ENCODE results near the gene FTO. TPM values are rescaled to one million over a fixed set of nuclear protein-coding genes. Genes with fewer than 3 reads are reported as not detected.

The FTO gene
- total and polyA plus RNA-seq, 5 donors from 2014 or later: 58.6 to 97.6 (median 93.4) TPM

DNA sequence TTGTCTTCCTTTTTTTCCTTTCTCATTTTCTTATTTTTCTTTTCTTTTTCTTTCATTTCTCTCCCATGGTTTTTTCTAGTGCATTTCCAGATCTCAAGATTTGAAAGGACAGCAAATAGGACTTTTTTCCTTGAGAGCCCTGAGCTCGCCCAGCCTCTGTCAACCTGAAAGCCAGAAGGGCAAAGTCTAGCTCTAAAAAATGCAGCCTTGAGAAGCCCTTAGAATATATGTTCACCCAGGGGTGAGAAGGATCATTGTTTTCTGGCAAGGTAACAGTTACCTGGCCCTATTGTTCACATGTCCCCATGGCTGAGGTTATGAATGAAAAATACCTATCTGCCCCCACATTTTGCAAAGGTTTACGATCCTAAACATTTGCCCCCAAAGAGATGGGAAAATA lies 364.3 kb downstream of the FTO start:
- Mint-ChIP-seq H3K4me3 (no peak overlapping the region), H3K27me3 (no peaks in the 10 kb centered on the region), H3K36me3 (peaks cover 14% of the 10 kb centered on the region), H3K9me3 (no peaks in the 10 kb centered on the region), H3K4me1 (peaks cover 0 to 3% (median 0%) of the 10 kb centered on the region in 4 donors), H3K27ac (no peak overlapping the region)
- no peaks in the 10 kb centered on the region for H3K27me3 ChIP-seq (ENCODE audit: control insufficient read depth, insufficient read depth, low read length)
- H3K9me3 ChIP-seq (ENCODE audit: control insufficient read depth in 2 of 2, low read length in 2 of 2): no peaks in the 10 kb centered on the region
- no peak overlapping the region for H3K27ac ChIP-seq (ENCODE audit: insufficient read depth, low read length, poor library complexity, severe bottlenecking)
- no peak for DNase-seq
- ATAC-seq (ENCODE audit: low read depth in 2 of 2): no peak
- no peaks in the 10 kb centered on the region for H3K36me3 ChIP-seq (ENCODE audit: control insufficient read depth, insufficient read depth, low read length)
- H3K4me1 ChIP-seq (ENCODE audit: control insufficient read depth, insufficient read depth, low read length, poor library complexity, severe bottlenecking): no peaks in the 10 kb centered on the region
- no peak overlapping the region for H3K4me3 ChIP-seq (ENCODE audit: low read depth, low read length)

DNA sequence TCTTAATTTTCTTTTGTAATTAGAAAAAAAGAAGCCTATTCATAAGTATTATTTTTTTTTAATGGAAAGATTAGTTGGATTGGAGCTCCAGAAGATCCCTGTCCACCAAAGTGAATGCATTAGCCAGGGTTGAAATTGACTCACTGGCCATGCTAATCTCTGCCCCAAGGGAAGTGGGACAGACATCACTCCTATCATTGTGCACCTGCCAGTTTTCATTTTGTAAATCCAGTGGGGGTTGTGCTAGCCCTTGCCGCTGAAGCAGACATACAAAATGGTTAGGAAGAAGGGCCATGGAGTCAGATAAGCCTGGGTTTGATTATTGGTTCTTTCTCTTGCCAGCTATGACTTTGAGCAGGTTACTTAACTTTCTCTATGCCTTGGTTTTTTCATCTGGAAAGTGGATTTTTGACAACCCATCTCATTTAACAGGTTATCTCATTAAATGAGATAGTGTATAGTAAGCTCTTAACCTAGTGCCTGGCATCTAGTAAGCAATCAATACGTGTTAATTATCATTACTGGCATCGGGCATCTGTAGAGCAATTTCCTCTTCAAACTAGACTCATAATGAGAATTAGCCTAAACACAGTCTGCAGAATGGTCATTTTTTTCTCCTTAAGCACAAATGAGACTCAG lies 365.8 kb downstream of the FTO start:
- no peak overlapping the region for H3K4me3 Mint-ChIP-seq
- no peaks in the 10 kb centered on the region for H3K4me1 ChIP-seq (ENCODE audit: control insufficient read depth, insufficient read depth, low read length, poor library complexity, severe bottlenecking)
- H3K4me1 Mint-ChIP-seq: peaks cover 0 to 3% (median 0%) of the 10 kb centered on the region in 4 donors
- ATAC-seq (ENCODE audit: low read depth in 2 of 2): no peak
- no peaks in the 10 kb centered on the region for H3K27me3 Mint-ChIP-seq
- no peak overlapping the region for H3K27ac ChIP-seq (ENCODE audit: insufficient read depth, low read length, poor library complexity, severe bottlenecking)
- H3K36me3 Mint-ChIP-seq: peaks cover 14% of the 10 kb centered on the region
- no peaks in the 10 kb centered on the region for H3K9me3 ChIP-seq (ENCODE audit: control insufficient read depth in 2 of 2, low read length in 2 of 2)
- H3K27ac Mint-ChIP-seq: no peak overlapping the region
- H3K4me3 ChIP-seq (ENCODE audit: low read depth, low read length): no peak overlapping the region
- H3K36me3 ChIP-seq (ENCODE audit: control insufficient read depth, insufficient read depth, low read length): no peaks in the 10 kb centered on the region
- DNase-seq: no peak
- peaks cover 0 to 2% (median 0%) of the 10 kb centered on the region in 7 donors for H3K9me3 Mint-ChIP-seq
- no peaks in the 10 kb centered on the region for H3K27me3 ChIP-seq (ENCODE audit: control insufficient read depth, insufficient read depth, low read length)

DNA sequence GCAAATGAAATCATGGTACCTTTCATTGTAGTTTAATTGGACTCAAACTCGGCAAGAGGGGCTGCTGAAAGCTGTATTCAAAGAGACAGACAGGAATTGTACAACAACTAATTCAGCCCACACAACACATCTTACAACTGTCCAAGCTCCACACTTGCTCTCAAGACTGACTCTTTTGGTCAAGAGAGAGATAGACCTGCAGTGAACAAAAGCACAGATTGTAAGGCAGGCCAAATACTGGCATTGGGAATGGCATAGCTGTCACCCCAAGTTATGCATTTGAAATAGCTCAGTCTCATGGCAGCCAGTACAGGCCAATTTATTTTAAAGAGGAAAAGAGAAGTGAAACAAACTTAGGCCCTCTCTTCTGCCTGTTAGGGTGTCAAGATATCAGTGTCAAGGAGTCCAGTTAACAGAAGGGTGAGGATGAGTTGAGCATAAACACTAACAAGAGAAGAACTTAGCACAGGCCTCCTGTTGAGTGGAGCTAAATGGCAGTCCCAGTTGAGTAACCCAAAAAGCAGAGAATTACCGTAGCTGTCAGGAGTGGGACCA lies 366.9 kb downstream of the FTO start:
- peaks cover 0 to 2% (median 0%) of the 10 kb centered on the region in 7 donors for H3K9me3 Mint-ChIP-seq

DNA sequence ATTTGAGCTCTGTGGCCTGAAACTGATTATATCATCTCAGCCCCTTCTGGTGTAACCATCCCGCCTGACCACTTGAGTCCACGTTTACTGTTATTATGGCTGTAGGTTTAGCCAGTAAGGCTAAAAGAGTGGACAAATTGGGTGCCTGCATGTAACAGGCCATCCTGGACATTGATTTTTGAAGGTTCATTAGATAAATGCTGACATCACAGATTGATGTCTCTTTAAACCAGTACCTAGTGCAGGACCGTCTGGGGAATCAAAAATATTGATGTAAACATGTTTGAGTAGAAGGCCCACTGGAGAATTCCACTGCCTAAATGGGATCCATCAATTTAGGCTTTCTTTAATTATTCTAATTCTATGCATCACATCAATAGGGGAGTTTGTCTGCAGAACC lies 367.6 kb downstream of the FTO start:
- peaks cover 0 to 3% (median 0%) of the 10 kb centered on the region in 4 donors for H3K4me1 Mint-ChIP-seq
- H3K27me3 Mint-ChIP-seq: no peaks in the 10 kb centered on the region
- Histone ChIP-seq H3K9me3 (ENCODE audit: control insufficient read depth in 2 of 2, low read length in 2 of 2) (no peaks in the 10 kb centered on the region), H3K4me1 (ENCODE audit: control insufficient read depth, insufficient read depth, low read length, poor library complexity, severe bottlenecking) (no peaks in the 10 kb centered on the region), H3K27ac (ENCODE audit: insufficient read depth, low read length, poor library complexity, severe bottlenecking) (no peak overlapping the region), H3K27me3 (ENCODE audit: control insufficient read depth, insufficient read depth, low read length) (no peaks in the 10 kb centered on the region), H3K36me3 (ENCODE audit: control insufficient read depth, insufficient read depth, low read length) (no peaks in the 10 kb centered on the region), H3K4me3 (ENCODE audit: low read depth, low read length) (no peak overlapping the region)
- ATAC-seq (ENCODE audit: low read depth in 2 of 2) (no peak), DNase-seq (no peak)
- H3K9me3 Mint-ChIP-seq: peaks cover 0 to 2% (median 0%) of the 10 kb centered on the region in 7 donors
- no peak overlapping the region for H3K4me3 Mint-ChIP-seq
- H3K36me3 Mint-ChIP-seq: peaks cover 6% of the 10 kb centered on the region
- H3K27ac Mint-ChIP-seq: no peak overlapping the region

More for the DNA sequence above, 366.9 kb downstream of the FTO start:
- Mint-ChIP-seq H3K36me3 (peaks cover 9% of the 10 kb centered on the region), H3K27ac (no peak overlapping the region), H3K4me1 (peaks cover 0 to 3% (median 0%) of the 10 kb centered on the region in 4 donors), H3K4me3 (no peak overlapping the region), H3K27me3 (no peaks in the 10 kb centered on the region)
- no peaks in the 10 kb centered on the region for H3K36me3 ChIP-seq (ENCODE audit: control insufficient read depth, insufficient read depth, low read length)
- no peak overlapping the region for H3K27ac ChIP-seq (ENCODE audit: insufficient read depth, low read length, poor library complexity, severe bottlenecking)
- H3K9me3 ChIP-seq (ENCODE audit: control insufficient read depth in 2 of 2, low read length in 2 of 2): no peaks in the 10 kb centered on the region
- ATAC-seq (ENCODE audit: low read depth in 2 of 2) (no peak), DNase-seq (no peak)
- H3K27me3 ChIP-seq (ENCODE audit: control insufficient read depth, insufficient read depth, low read length): no peaks in the 10 kb centered on the region
- no peaks in the 10 kb centered on the region for H3K4me1 ChIP-seq (ENCODE audit: control insufficient read depth, insufficient read depth, low read length, poor library complexity, severe bottlenecking)
- no peak overlapping the region for H3K4me3 ChIP-seq (ENCODE audit: low read depth, low read length)

DNA sequence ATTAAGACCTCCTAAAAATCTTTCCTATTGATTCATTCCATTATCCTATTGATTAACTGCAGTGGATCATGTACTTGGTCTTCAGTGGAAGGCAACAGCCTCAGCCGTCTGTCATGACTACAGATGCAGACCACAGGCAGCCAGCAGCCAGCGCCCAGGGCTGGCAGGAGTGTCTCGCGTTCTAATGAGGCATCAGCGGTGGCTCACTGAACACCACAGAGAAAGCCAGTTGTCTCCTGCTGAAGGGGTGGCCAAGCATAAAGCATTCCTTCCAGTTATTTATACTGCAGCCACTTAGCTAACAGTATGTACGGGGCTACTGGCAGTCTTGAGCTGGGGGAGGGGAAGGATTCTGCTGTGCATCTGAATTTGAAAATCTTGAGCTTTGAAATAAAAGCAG lies 368.3 kb downstream of the FTO start:
- H3K27ac ChIP-seq (ENCODE audit: insufficient read depth, low read length, poor library complexity, severe bottlenecking): no peak overlapping the region
- H3K4me1 ChIP-seq (ENCODE audit: control insufficient read depth, insufficient read depth, low read length, poor library complexity, severe bottlenecking): no peaks in the 10 kb centered on the region
- Mint-ChIP-seq H3K36me3 (peaks cover 6% of the 10 kb centered on the region), H3K4me1 (peaks cover 0 to 3% (median 0%) of the 10 kb centered on the region in 4 donors), H3K27ac (no peak overlapping the region), H3K4me3 (no peak overlapping the region), H3K27me3 (no peaks in the 10 kb centered on the region), H3K9me3 (peaks cover 0 to 2% (median 0%) of the 10 kb centered on the region in 7 donors)
- no peaks in the 10 kb centered on the region for H3K9me3 ChIP-seq (ENCODE audit: control insufficient read depth in 2 of 2, low read length in 2 of 2)
- no peaks in the 10 kb centered on the region for H3K27me3 ChIP-seq (ENCODE audit: control insufficient read depth, insufficient read depth, low read length)
- DNase-seq (no peak), ATAC-seq (ENCODE audit: low read depth in 2 of 2) (no peak)
- H3K36me3 ChIP-seq (ENCODE audit: control insufficient read depth, insufficient read depth, low read length): no peaks in the 10 kb centered on the region
- no peak overlapping the region for H3K4me3 ChIP-seq (ENCODE audit: low read depth, low read length)

GRCh38 chr16:54073356-54073755 lies 369.4 kb downstream of the FTO start:
- H3K27ac ChIP-seq (ENCODE audit: insufficient read depth, low read length, poor library complexity, severe bottlenecking): no peak overlapping the region
- Mint-ChIP-seq H3K4me3 (no peak overlapping the region), H3K27ac (no peak overlapping the region), H3K4me1 (peaks cover 0 to 3% (median 0%) of the 10 kb centered on the region in 4 donors), H3K36me3 (peaks cover 6% of the 10 kb centered on the region), H3K9me3 (peaks cover 0 to 2% (median 0%) of the 10 kb centered on the region in 7 donors), H3K27me3 (no peaks in the 10 kb centered on the region)
- no peaks in the 10 kb centered on the region for H3K4me1 ChIP-seq (ENCODE audit: control insufficient read depth, insufficient read depth, low read length, poor library complexity, severe bottlenecking)
- no peak overlapping the region for H3K4me3 ChIP-seq (ENCODE audit: low read depth, low read length)
- no peaks in the 10 kb centered on the region for H3K36me3 ChIP-seq (ENCODE audit: control insufficient read depth, insufficient read depth, low read length)
- no peak for DNase-seq
- H3K9me3 ChIP-seq (ENCODE audit: control insufficient read depth in 2 of 2, low read length in 2 of 2): no peaks in the 10 kb centered on the region
- no peaks in the 10 kb centered on the region for H3K27me3 ChIP-seq (ENCODE audit: control insufficient read depth, insufficient read depth, low read length)
- no peak for ATAC-seq (ENCODE audit: low read depth in 2 of 2)

- DNase-seq: no peak
- H3K4me1 ChIP-seq (ENCODE audit: control insufficient read depth, insufficient read depth, low read length, poor library complexity, severe bottlenecking): no peaks in the 10 kb centered on the region
- H3K27ac Mint-ChIP-seq: no peak overlapping the region
- H3K27ac ChIP-seq (ENCODE audit: insufficient read depth, low read length, poor library complexity, severe bottlenecking): no peak overlapping the region
- ATAC-seq (ENCODE audit: low read depth in 2 of 2): no peak
- H3K36me3 ChIP-seq (ENCODE audit: control insufficient read depth, insufficient read depth, low read length): no peaks in the 10 kb centered on the region
- no peaks in the 10 kb centered on the region for H3K27me3 ChIP-seq (ENCODE audit: control insufficient read depth, insufficient read depth, low read length)
- peaks cover 0 to 2% (median 0%) of the 10 kb centered on the region in 7 donors for H3K9me3 Mint-ChIP-seq
- H3K4me1 Mint-ChIP-seq: peaks cover 0 to 3% (median 0%) of the 10 kb centered on the region in 4 donors
- H3K9me3 ChIP-seq (ENCODE audit: control insufficient read depth in 2 of 2, low read length in 2 of 2): no peaks in the 10 kb centered on the region
- H3K4me3 Mint-ChIP-seq: no peak overlapping the region
- H3K4me3 ChIP-seq (ENCODE audit: low read depth, low read length): no peak overlapping the region
- peaks cover 11% of the 10 kb centered on the region for H3K36me3 Mint-ChIP-seq
- H3K27me3 Mint-ChIP-seq: no peaks in the 10 kb centered on the region
Observed at GRCh38 chr16:54075446-54075845, 371.5 kb downstream of the FTO start.

DNA sequence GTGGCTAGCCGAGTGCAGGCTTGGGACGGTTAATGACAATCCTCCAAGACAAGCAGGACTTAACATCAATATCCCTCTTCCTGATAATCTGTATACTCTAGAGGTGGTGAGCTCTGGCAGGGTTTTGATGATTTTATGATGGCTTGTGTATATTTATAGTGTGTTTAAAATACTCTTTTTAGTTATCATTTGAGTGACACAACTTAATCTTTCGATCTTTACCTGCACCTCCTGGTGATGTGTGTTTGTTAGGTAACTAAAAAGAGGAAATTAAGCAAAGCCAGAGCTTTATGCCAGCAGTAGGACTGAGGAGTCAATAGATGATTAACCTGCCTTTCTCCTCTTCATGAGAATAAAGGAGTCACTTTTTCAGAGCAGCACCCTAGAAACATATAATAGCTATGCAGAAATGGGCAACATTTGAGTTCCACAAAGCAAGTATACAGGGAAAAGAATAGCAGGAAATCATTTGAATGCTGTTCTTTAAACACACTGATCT lies 372.1 kb downstream of the FTO start:
- H3K36me3 ChIP-seq (ENCODE audit: control insufficient read depth, insufficient read depth, low read length): no peaks in the 10 kb centered on the region
- ATAC-seq (ENCODE audit: low read depth in 2 of 2) (no peak), DNase-seq (no peak)
- Mint-ChIP-seq H3K4me3 (no peak overlapping the region), H3K4me1 (no peaks in the 10 kb centered on the region), H3K27ac (no peak overlapping the region), H3K36me3 (peaks cover 11% of the 10 kb centered on the region), H3K9me3 (peaks cover 0 to 2% (median 0%) of the 10 kb centered on the region in 7 donors), H3K27me3 (no peaks in the 10 kb centered on the region)
- no peaks in the 10 kb centered on the region for H3K27me3 ChIP-seq (ENCODE audit: control insufficient read depth, insufficient read depth, low read length)
- no peak overlapping the region for H3K27ac ChIP-seq (ENCODE audit: insufficient read depth, low read length, poor library complexity, severe bottlenecking)
- H3K4me1 ChIP-seq (ENCODE audit: control insufficient read depth, insufficient read depth, low read length, poor library complexity, severe bottlenecking): no peaks in the 10 kb centered on the region
- H3K4me3 ChIP-seq (ENCODE audit: low read depth, low read length): no peak overlapping the region
- no peaks in the 10 kb centered on the region for H3K9me3 ChIP-seq (ENCODE audit: control insufficient read depth in 2 of 2, low read length in 2 of 2)

Data from CD4-positive, CD25-positive, alpha-beta regulatory T cell (primary cell).